GM18870 (cell line): ENCODE measurements around the gene CINP.
"Not testable (repeated sequence)": the region's sequence is repeated elsewhere in the genome, so short reads cannot be mapped to it uniquely, and the experiment has no call there.

Experiments used
- ATAC-seq: cut with Tn5 transposase; IDR thresholded peaks from one replicate; pipeline ENCODE4 v1.9.1; 2021; ENCODE audit warnings: moderate library complexity; ENCODE audit not compliant: unreplicated experiment

Gene CINP

DNA sequence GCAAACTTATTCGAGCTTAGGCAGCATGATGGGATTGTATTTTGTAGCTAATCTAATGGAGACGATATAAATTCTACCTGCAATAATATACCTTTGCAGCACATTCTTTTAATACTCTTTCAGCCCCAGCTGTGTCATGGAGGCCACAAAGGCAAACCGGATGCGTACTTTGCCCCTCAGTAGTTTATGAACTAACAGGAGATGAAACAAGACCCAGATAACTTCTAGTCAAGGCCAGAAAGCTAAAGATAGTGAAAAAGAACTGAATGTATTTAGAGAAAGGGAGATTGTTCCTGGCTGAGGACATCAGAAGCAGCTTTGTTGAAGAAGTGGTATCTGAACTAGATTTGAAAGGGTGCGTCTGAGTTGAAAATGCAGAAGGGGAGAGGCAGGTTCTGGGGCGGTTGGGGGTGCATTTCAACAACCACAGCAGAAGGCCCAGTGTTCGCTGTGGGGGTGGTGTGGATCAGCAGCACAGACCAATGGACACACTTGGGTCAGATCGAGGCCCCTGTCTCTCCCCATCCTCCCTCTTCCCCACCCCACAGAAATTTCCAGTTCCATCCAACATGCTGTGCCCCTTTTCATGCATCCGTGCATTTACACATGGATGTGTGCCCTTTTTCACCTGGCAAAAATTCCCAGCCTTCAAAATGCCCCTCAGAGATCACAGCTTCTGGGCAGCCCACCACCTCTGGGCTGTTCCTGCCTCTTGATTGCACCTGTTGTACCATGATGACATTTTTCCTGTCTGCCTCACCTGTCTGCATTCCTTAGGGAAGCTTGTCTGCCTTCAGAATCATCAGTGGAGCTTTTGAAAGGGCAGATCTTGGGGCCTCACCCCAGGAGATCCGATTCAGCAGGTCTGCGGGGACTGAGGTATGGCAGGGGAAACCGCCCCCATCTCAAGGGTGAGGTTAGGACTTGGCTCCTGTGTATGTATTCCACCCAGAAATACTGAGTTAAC lies 41.0 kb downstream of the CINP start:
- no peak for ATAC-seq

DNA sequence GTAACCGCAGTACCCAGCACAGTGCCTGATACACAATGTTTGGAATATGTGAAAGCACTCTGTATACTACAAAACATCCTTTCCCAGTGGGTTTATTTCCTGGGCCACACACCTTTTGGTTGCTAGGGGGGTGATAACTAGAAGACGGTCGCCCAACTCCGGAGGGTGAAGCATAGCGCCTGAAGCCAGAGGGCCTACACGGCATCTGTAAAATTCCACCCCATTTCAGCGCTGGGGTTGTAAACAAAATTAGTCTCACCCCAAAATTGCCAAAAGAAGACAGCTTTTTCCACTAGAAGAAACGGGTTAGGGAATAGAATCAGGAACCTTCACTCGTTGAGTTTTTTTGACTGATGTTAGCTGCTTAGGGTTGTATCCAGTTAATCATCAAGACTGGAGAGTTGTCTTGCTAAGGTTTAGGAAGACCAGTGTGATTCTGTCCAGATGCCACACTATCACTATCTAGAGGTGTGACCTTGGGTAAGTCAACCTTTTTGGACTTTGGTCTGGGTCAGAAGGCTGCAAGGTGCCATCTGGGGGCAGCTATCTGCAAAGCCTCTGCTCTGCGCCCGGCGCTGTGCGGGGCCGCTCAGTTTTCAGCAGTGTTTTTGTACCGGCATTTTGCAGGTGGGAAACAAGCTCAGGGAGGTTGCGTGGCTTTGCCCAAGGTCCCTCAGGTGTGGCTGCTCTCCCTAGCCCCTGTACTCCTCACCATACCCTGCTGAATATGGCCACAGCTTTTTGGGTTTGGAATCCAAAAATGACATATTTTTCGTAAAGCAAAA lies 41.8 kb downstream of the CINP start:
- no peak for ATAC-seq

GRCh38 chr14:102320033-102320660 lies 42.5 kb downstream of the CINP start:
- no peak for ATAC-seq

DNA sequence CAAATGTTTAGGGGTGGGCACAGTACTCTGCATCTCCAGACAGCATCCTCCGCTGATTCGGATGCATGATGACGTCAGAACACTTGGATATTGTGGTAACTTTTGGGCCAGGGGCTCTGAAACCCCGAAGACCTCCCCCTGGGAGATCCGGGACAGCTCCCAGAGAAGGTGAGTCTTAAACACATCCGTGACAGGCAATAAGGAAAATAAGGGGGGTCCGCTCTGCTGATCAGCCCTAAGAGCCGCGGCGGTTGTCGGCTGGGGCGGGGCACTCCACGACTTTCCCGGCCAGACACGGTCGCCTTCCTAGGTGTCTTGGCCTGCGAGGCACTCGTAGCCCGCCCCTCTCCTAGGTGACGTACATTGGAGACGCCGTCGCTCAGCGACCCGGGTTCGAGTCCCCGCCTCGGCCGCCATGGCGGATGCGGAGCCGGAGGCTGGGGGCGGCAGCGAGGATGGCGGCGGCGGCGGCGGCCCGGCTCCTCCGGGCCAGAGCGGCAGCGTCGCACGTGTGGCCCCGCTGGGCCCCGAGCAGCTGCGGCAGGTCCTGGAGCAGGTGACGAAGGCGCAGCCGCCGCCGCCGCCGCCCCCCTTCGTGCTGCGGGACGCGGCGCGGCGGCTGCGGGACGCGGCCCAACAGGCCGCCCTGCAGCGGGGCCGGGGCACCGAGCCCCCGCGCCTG lies 43.2 kb downstream of the CINP start, which contains the start of gene ZNF839:
ZNF839 (plus strand) TSS at position 396 of the 682 bp plus-strand sequence; CDS start at position 416, 20 bp downstream.
- peak; percentile 32 for ATAC-seq

- no peak for ATAC-seq
These were observed 43.9 kb downstream of the CINP start for GRCh38 chr14:102318781-102319276.

DNA sequence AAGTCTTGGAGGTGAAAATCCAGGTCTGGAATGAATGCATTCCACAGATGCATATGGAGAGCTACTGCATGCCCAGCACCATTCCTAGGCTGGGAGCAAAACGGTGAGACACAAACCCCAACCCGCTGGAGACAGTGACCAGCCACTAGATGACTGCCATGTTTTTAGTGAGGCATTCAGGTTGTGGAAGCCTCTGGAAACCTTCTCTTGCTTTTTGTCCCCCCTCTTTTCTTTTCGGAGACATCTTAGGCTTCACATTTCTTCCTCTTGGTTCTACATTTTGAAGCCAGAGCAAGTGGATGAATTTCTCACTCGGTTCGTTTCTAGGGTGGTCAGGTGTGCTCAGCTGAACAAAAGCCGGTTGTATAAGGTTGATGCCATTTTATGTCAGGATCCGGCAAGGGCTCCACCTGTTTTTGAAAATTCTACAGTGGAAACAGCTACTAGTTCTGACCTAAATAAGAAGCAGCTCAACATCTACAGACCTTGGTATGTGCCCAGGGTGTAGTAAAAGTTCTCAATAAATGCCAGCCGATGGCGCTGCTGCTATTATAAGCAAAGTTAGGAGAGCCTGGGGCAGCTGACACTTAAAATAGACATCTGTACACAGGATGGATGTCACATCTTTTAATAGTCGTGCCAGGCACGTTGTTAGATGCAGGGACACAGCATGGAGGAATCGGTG lies 45.0 kb downstream of the CINP start:
- ATAC-seq: no peak

DNA sequence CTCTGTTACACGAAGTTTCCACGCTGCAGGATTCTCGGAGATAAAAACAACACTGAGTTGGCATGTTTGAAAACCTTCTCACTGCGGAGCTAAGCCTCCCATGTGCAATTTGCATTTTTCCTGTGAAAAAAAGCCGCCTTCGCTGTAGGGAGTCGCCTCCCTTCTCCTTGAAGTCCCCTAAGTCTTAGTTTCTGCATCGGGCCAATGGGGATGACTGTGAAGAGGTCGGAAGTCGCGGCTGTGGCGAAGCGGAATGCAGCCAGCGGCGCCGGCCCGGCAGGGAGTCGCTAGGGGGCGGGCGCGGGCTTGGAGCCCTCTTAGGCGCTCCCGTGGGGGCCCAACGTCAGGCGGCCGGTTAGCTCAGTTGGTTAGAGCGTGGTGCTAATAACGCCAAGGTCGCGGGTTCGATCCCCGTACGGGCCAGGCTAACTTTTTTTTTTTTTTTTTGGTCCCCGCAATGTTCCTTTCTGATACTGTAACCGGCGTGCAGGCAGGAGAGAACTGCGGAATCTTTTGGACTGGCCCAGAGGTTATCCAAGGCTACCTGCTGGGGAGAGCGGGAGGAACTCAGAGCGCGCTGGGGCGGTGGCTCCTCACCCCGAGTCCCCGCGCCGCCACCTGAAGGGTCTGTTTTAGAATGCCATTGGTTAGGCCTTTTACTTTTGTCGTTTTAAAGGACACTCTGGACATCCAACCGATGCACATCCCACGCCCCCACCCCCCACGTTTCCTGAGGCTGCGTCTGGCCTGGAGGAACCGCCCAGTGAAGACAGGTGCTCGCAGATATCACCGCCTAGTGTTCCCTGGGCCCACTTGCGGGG lies 45.7 kb downstream of the CINP start:
- ATAC-seq: peak; percentile 40

- ATAC-seq: no peak
These were observed 46.4 kb downstream of the CINP start for GRCh38 chr14:102316338-102316742.

DNA sequence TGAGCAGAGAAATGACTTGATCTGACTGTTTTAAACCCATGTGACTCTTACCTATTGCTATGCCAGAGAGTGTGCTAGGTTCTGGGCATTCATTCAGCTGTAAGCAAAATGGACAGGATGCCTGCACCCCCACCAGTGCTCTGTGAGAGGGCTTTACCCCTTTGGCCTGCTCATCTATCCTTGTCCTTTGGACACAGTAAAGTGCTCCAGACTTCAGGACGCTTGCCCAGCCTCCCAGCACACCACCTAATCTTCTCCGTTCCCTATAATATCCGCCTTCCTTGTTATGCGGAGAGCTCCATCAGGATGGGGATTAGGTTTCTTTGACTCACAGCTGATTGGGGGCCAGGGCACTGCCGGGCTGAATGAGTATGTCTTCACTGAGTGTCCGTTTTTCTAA lies 47.6 kb downstream of the CINP start:
- no peak for ATAC-seq

DNA sequence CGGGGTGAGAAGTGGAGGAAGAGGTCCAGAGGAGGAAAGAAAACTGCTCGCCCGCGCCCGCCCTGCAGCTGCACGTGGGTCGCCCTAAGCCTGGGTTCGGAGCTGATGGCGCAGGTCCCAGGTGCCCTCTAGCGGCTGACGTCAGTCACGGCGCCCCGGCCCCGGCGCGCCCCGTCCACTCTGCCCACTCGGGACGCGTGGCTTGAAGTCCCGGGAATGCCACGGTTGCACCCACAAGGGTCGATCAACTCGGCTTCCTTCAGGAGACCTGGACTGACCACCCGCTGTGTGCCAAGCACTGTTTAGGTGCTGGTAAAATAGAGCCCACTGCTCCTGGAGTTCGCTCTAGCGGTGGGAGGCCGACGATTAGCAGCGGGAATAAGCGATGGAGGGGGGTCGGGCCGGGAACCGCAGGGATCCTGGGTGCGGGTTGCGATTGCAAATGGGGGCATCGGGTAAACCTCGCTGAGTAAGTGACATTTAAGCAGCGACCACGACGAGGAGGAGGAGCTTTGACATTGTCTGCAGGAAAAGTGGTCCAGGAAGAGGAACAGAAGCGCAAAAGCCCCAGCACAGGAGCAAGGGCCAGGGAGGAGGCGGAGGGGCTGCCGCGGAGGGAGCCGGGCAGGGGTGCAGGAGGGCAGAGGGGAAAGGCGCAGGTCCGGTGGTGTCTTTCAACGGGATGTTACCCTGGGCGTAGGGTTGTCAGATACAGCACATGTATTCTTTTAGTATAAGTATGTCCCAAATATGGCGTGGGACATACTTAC lies 48.3 kb downstream of the CINP start:
- no peak for ATAC-seq

DNA sequence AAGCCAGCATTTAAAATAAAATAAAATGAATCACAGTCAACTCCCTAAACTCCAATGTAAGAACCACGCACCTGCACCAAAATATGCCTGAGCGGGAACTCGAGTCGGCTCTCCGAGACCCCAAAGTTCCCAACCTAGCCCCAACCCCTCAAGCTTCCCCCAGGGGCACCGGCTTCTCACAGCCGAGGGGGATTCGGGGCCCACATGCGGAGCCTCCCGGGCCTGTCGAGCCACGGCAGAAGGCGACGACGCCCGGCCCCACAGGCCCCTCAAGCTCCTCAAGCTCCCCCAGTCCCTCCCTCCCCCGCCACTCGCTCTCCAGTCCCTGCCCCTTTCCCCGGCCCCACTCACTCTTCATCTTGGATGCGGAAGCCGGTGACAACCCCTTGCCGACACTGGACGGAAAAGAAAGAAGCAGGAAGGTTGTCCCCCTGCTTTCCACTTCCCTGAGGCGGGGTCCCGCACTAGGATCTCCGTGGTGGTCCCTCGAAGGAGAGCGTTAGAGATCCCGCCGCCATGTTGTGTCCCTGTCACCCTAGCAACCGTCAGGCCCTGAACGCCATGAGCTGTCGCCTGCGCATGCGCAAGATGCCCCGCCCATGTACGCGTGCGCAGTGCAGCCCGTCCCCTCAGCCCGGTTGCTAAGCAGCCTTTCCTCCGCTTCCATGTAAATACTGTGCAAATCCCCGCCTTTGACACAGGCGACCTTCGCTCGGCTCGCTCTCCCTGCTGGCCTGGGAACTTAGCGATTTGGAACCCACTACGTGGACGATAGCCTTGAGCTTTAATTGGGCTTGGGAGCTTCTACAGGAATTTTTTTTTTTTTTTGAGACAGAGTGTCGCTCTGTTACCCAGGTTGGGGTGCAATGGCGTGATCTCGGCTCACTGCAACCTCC lies 57.8 kb downstream of the CINP start, which contains the start of gene MOK:
MOK (minus strand) TSS at position 554 of the 896 bp plus-strand sequence; CDS start at position 358, 196 bp downstream.
- peak; percentile 84 for ATAC-seq

DNA sequence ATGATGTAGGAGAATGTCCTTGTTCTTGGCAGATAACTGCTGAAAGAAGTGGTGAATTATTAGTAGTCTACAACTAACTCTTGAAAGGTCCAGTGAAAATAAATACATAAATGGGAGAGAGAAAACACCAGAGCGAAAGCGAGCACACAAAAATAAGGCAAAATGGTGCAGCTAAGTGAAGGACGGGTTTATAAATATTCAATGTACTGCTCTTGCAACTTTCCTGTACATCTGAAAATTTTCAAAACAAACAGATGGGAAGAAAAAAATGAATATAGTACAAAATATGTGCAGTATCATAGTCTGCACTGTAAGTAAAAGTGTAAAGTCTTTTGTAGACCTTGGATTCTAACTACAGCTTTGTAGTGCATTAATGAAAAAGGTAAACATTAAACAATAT lies 59.0 kb downstream of the CINP start:
- no peak for ATAC-seq

DNA sequence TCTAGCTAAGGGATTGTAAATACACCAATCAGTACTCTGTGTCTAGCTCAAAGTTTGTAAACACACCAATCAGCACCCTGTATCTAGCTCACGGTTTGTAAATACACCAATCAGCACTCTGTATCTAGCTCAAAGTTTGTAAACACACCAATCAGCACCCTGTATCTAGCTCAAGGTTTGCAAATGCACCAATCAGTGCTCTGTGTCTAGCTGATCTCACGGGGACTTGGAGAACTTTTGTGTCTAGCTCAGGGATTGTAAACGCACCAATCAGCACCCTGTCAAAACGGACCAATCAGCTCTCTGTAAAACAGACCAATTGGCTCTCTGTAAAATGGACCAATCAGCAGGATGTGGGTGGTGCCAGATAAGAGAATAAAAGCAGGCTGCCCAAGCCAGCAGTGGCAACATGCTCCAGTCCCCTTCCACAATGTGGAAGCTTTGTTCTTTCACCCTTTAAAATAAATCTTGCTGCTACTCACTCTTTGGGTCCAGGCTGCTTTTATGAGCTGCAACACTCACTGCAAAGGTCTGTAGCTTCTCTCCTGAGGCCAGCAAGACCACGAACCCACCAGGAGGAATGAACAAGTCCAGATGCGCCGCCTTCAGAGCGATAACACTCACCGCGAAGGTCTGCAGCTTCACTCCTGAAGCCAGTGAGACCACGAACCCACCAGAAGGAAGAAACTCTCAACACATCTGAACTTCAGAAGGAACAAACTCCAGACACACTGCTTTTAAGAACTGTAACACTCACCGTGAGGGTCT lies 64.2 kb downstream of the CINP start:
- ATAC-seq: not testable (repeated sequence)
